Skeletal muscle satellite cell (primary cell): Measurements from ENCODE around the gene RPL13A.

Experiments used
- H3K27me3 ChIP-seq: 2 replicates; pipeline ENCODE4 v1.7.0; 2013; ENCODE audit warnings: low read length; ENCODE audit not compliant: control insufficient read depth, insufficient read depth
- H3K36me3 ChIP-seq: 2 replicates; pipeline ENCODE4 v1.7.0; 2013; ENCODE audit warnings: mild to moderate bottlenecking, control low read depth, low read length; ENCODE audit not compliant: insufficient read depth
- H3K4me1 ChIP-seq: 2 replicates; pipeline ENCODE4 v1.7.0; 2013; ENCODE audit warnings: low read length; ENCODE audit not compliant: control insufficient read depth, insufficient read depth
- H3K4me2 ChIP-seq: 2 replicates; pipeline ENCODE4 v1.7.0; 2013; ENCODE audit warnings: mild to moderate bottlenecking, low read length
- H3K4me3 ChIP-seq: 2 replicates; pipeline ENCODE4 v1.7.0; 2013; ENCODE audit warnings: low read length
- H3K9ac ChIP-seq: 2 replicates; pipeline ENCODE4 v1.7.0; 2013; ENCODE audit warnings: mild to moderate bottlenecking, low read depth, low read length, moderate library complexity
- H3K9me3 ChIP-seq: replicated peaks from 2 replicates; pipeline ENCODE4 v1.7.0; 2013; ENCODE audit warnings: mild to moderate bottlenecking, control low read depth, low read length

The RPL13A gene

GRCh38 chr19:49473868-49474541 lies 13.4 kb upstream of the RPL13A start, which contains the start of gene FLT3LG:
TSS of gene FLT3LG (plus strand) at chr19:49474215. CDS start at chr19:49474640, 425 bp downstream.
- peaks cover 4% of the 10 kb centered on the region for H3K4me1 ChIP-seq
- H3K9ac ChIP-seq: peak within 1 kb of the TSS; percentile 77

GRCh38 chr19:49474542-49474924 lies 12.9 kb upstream of the RPL13A start:
- H3K36me3 ChIP-seq: no peaks in the 10 kb centered on the region
- no peaks in the 10 kb centered on the region for H3K9me3 ChIP-seq
- peak overlapping the region; percentile 77 for H3K9ac ChIP-seq
- peak overlapping the region; percentile 65 for H3K4me3 ChIP-seq
- no peaks in the 10 kb centered on the region for H3K27me3 ChIP-seq
- peaks cover 4% of the 10 kb centered on the region for H3K4me1 ChIP-seq
- H3K4me2 ChIP-seq: peak overlapping the region; percentile 93

More at GRCh38 chr19:49473868-49474541, 13.4 kb upstream of the RPL13A start, which contains the start of gene FLT3LG:
- no peaks in the 10 kb centered on the region for H3K36me3 ChIP-seq
- no peaks in the 10 kb centered on the region for H3K27me3 ChIP-seq
- peak within 1 kb of the TSS; percentile 93 for H3K4me2 ChIP-seq
- no peaks in the 10 kb centered on the region for H3K9me3 ChIP-seq
- peak within 1 kb of the TSS; percentile 65 for H3K4me3 ChIP-seq

DNA sequence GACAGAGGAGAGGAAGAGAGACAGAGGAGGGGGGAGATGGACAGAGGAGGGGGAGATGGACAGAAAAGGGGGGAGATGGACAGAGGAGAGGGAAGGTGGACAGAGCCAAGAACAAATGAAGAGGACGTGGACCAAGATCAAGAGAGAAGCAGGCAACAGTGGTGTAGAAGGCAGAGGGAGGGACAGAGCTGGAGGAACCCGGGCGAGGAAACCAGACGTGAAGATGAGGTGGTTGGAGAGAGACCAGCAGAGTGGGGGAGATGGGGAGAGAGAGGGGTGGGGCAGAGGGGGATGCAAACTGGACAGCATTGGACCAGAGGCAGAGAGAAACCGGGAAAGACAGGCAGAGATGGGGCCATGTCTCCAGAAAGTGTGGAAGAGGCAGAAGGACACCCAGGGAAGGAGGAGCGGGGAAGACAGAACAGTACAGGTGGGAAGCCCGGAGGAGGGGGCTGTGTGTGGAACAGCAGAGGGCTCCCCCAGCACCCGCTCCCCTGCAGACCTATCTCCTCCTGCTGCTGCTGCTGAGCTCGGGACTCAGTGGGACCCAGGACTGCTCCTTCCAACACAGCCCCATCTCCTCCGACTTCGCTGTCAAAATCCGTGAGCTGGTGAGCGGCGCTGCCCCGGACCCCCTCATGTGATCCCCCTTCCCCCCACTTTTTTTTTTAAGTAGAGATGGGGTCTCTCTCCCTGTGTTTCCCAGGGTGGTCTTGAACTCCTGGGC lies 12.1 kb upstream of the RPL13A start:
- H3K4me1 ChIP-seq: peaks cover 4% of the 10 kb centered on the region
- no peak overlapping the region for H3K4me2 ChIP-seq
- no peak overlapping the region for H3K9ac ChIP-seq
- H3K4me3 ChIP-seq: no peak overlapping the region
- no peaks in the 10 kb centered on the region for H3K9me3 ChIP-seq
- no peaks in the 10 kb centered on the region for H3K36me3 ChIP-seq
- H3K27me3 ChIP-seq: no peaks in the 10 kb centered on the region

DNA sequence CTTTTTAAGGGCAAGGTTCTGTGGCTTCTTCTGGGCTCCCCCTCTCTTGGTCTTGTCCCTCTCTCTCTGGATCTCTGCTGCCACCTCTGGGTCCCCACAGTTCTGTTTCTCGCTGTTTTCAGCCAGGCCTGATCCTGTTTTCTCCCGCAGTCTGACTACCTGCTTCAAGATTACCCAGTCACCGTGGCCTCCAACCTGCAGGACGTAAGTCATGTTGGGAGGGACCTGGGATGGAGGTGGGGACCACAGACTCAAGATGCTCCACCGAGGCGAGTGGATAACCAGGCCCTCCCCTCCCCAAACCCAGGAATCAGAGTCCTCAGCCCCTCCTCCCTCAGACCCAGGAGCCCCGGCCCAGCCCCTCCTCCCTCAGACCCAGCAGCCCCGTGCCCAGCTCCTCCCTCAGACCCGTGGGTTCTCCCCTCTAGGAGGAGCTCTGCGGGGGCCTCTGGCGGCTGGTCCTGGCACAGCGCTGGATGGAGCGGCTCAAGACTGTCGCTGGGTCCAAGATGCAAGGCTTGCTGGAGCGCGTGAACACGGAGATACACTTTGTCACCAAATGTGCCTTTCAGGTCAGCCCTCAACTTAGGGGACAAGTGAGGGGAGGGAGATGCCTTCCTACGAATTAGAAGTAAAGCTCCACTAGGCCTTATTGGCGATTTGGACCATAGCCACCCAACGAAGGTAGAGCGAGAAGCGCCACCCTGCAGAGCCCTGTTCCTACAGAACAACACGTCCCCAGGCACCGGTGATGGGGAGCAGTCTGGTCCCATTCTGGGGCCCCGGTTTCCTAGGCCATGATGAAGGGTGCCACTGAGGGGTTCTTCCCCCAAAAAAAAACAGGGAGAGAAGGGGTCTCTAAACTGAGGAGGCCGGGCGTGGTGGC lies 11.2 kb upstream of the RPL13A start:
- H3K9me3 ChIP-seq: no peaks in the 10 kb centered on the region
- H3K9ac ChIP-seq: no peak overlapping the region
- H3K4me1 ChIP-seq: peaks cover 4% of the 10 kb centered on the region
- no peaks in the 10 kb centered on the region for H3K36me3 ChIP-seq
- H3K4me2 ChIP-seq: no peak overlapping the region
- H3K27me3 ChIP-seq: no peaks in the 10 kb centered on the region
- H3K4me3 ChIP-seq: no peak overlapping the region

- Histone ChIP-seq H3K4me3 (no peak overlapping the region), H3K36me3 (no peaks in the 10 kb centered on the region), H3K9ac (no peak overlapping the region), H3K27me3 (no peaks in the 10 kb centered on the region), H3K4me1 (no peaks in the 10 kb centered on the region), H3K4me2 (no peak overlapping the region), H3K9me3 (no peaks in the 10 kb centered on the region)
These were observed 7.3 kb upstream of the RPL13A start for GRCh38 chr19:49479975-49480628.

DNA sequence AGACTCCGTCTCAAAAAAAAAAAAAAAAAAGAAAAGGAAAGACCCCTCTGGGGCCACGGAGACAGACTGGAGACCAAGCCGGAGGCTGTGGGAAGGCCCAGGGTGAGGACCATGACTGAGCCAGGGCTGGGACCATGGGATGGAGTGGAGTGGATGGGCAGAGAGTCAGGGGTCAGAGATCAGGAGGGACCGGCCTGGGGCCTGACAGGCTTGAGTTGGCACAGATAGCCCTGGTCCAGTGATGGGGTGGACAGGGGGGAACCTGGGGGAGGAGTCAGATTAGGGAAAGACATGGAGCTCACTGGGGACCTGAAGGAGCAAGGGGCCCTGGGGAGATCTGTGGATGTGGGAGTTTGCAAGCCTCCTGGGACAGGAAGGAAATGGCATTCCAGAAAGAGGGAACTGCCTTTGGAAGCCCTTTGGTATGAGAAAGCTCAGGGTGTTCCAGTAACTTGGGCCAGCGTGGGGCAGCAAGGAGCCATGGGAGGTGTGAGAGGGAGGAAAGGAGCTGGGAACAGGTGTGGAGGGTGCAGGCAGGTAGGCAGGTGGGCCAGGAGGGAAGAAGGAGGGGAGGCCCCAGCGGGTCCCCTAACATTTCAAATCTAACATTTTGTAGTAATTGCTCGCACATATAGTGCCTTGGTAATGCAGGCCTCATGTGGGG lies 6.3 kb upstream of the RPL13A start:
- Histone ChIP-seq H3K4me1 (no peaks in the 10 kb centered on the region), H3K4me2 (no peak overlapping the region), H3K4me3 (no peak overlapping the region), H3K9me3 (no peaks in the 10 kb centered on the region), H3K27me3 (no peaks in the 10 kb centered on the region), H3K9ac (no peak overlapping the region), H3K36me3 (no peaks in the 10 kb centered on the region)

DNA sequence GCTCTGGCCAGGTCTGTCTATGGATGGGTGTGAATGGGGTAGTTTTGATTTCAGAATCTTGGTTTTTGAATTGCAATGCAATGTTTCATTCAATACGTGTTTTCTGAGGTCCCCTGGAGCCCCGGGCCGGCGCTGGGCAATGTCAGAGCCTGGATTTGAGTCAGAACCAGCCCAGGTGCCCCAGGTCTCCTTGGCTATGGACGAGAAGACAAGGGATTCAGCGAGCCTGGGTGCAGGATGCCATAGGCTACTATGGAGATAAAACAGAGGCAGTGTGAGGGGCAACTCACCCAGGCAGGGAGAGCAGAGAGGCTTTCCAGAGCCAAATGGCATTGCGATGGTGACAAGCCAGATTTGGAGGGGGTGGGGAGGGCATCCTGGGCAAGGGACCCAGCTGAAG lies 1.2 kb upstream of the RPL13A start:
- Histone ChIP-seq H3K36me3 (peaks cover 35% of the 10 kb centered on the region), H3K4me2 (no peak overlapping the region), H3K4me3 (no peak overlapping the region), H3K4me1 (peaks cover 13% of the 10 kb centered on the region), H3K27me3 (no peaks in the 10 kb centered on the region), H3K9ac (no peak overlapping the region), H3K9me3 (no peaks in the 10 kb centered on the region)

DNA sequence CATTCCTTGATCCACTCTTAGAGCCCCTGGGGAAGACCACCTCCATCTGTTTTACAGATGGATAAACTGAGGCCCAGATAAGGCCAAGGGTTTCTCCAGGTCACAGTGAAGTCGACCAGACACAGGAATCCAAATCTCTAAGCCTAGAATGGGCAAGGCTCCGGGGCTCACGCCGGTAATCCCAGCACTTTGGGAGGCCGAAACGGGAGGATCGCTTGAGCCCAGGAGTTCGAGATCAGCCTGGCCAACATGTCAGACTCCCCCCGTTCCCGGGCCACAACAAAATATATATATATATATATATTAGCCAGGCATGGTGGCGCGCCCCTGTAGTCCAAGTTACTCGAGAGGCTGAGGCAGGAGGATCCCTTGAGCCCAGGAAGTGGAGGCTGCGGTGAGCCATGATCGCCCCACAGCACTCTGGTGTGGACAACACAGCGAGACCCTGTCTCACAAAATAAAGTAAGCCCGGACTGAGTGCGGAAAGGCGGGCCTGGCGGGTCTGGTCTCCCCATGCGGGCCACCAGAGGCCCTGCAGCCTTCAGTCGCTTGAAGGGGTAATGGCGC lies 615 bp upstream of the RPL13A start:
- peak overlapping the region; percentile 54 for H3K4me2 ChIP-seq
- peaks cover 39% of the 10 kb centered on the region for H3K36me3 ChIP-seq
- H3K9me3 ChIP-seq: no peaks in the 10 kb centered on the region
- H3K27me3 ChIP-seq: no peaks in the 10 kb centered on the region
- H3K4me3 ChIP-seq: no peak overlapping the region
- H3K9ac ChIP-seq: no peak overlapping the region
- peaks cover 13% of the 10 kb centered on the region for H3K4me1 ChIP-seq

GRCh38 chr19:49488046-49488862 lies 846 bp downstream of the RPL13A start:
- Histone ChIP-seq H3K9me3 (no peaks in the 10 kb centered on the region), H3K4me2 (peak overlapping the region; percentile 93), H3K4me3 (peak overlapping the region; percentile 99), H3K27me3 (no peaks in the 10 kb centered on the region), H3K4me1 (peaks cover 13% of the 10 kb centered on the region), H3K9ac (peak overlapping the region; percentile 100), H3K36me3 (peaks cover 54% of the 10 kb centered on the region)
